Esophagus (tissue), 2 donors: ENCODE measurements around the gene RALGAPA2. TPM values are rescaled to one million over a fixed set of nuclear protein-coding genes. Genes with fewer than 3 reads are reported as not detected.

Source experiments
- H3K27ac ChIP-seq, 2 donors: one replicate each; pipeline ENCODE4 v1.5.1; 2013; ENCODE audit warnings: low read depth in 2 of 2, mild to moderate bottlenecking in 2 of 2, inconsistent platforms in 1 of 2, low read length in 1 of 2, moderate library complexity in 1 of 2
- H3K27me3 ChIP-seq, 2 donors: one replicate each; pipeline ENCODE4 v1.6.1; 2013; ENCODE audit warnings: low read length in 2 of 2, control low read depth in 1 of 2, mild to moderate bottlenecking in 1 of 2; ENCODE audit not compliant: insufficient read depth in 2 of 2, control insufficient read depth in 1 of 2
- H3K36me3 ChIP-seq, 2 donors: one replicate each; pipeline ENCODE4 v1.6.1; 2013; ENCODE audit warnings: low read length in 1 of 2; ENCODE audit not compliant: control insufficient read depth in 2 of 2, insufficient read depth in 2 of 2
- H3K4me1 ChIP-seq, 2 donors: one replicate each; pipeline ENCODE4 v1.6.1; 2013; ENCODE audit warnings: low read length in 1 of 2; ENCODE audit not compliant: control insufficient read depth in 2 of 2, insufficient read depth in 2 of 2
- H3K4me3 ChIP-seq, 2 donors: one replicate each; pipeline ENCODE4 v1.5.1; 2013; ENCODE audit warnings: low read length in 2 of 2, mild to moderate bottlenecking in 2 of 2, low read depth in 1 of 2, moderate library complexity in 1 of 2
- H3K9me3 ChIP-seq, 2 donors: one replicate each; pipeline ENCODE4 v1.6.1; 2013; ENCODE audit warnings: mild to moderate bottlenecking in 2 of 2, low read depth in 1 of 2, low read length in 1 of 2, moderate library complexity in 1 of 2; ENCODE audit not compliant: control insufficient read depth in 2 of 2, insufficient read depth in 1 of 2
- WGBS, 2 donors: extraction: QIAGEN DNeasy Blood & Tissue Kit; methylation state at CpG; one replicate each; pipeline ENCODE4 v1.1.7; 2013; 5-methylcytosine and 5-hydroxymethylcytosine counted together
- polyA plus RNA-seq, 2 donors: library from polyadenylated mRNA; stranded (reverse); fragments of 200-250 nt; gene quantifications; one replicate each; pipeline ENCODE4 v1.2.3, GENCODE V29; 2013
- donor health status: healthy with polysubstance abuse.
- donor health status: Bipolar disorder and iron deficiency.

RALGAPA2 gene
- polyA plus RNA-seq, 2 donors = 3.5 to 3.7 TPM

DNA sequence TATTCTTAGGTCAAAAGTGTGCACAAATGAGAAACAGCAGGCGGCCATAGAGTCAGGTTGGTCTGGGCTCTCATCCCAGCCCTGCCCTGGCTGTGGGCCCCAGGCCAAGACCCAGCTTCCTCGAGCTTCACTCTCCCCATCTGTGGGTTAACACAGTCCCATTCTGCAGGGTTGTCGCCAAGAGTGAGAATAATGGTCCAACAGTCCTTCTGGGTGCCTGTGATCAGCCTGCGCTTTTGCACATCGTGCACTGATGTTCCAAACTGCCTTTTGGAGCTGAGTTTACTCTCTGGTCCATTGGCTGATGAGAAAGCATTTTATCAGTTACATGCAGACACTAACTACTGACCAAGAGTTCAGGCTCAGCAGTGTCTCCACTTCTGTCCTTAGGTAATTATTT lies 261.9 kb downstream of the RALGAPA2 start:
- Histone ChIP-seq H3K36me3 (no peaks in the 10 kb centered on the region), H3K4me3 (no peak overlapping the region), H3K27ac (no peak overlapping the region), H3K27me3 (no peaks in the 10 kb centered on the region), H3K9me3 (no peaks in the 10 kb centered on the region), H3K4me1 (peaks cover 3 to 10% of the 10 kb centered on the region in 2 donors)
- WGBS, 2 donors = 60% methylated on average over 5 of the region's 5 CpGs

DNA sequence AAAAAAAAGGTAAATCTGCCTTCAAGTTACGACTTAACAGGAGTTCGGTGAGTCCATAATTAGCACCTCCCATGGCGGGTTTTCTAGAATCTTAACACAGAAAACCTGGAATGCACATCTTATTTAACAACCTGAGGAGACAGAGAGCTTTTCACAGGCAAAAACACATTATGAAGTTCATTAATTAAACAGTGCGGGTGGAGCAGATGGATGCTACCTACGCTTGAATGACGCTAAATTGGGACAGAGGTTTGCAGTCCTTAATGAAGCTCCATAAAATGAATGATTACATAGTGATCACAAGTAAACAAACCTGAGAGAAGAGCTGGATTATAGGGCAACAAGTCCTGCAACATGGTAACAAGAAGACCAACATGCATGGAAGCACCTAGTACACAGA lies 263.6 kb downstream of the RALGAPA2 start:
- H3K27ac ChIP-seq = no peak overlapping the region
- H3K36me3 ChIP-seq = no peaks in the 10 kb centered on the region
- no peak overlapping the region for H3K4me3 ChIP-seq
- H3K27me3 ChIP-seq = no peaks in the 10 kb centered on the region
- WGBS, 2 donors = 95 to 98% methylated on average over 6 of the region's 6 CpGs
- H3K9me3 ChIP-seq = no peaks in the 10 kb centered on the region
- H3K4me1 ChIP-seq = peaks cover 3 to 10% of the 10 kb centered on the region in 2 donors

- H3K4me3 ChIP-seq = no peak overlapping the region
Observed at GRCh38 chr20:20447196-20447595, 265.2 kb downstream of the RALGAPA2 start.

GRCh38 chr20:20446425-20447015 lies 265.9 kb downstream of the RALGAPA2 start:
- H3K27me3 ChIP-seq = no peaks in the 10 kb centered on the region
- WGBS, 2 donors = 87 to 88% methylated on average over 5 of the region's 5 CpGs
- peaks cover 0 to 4% of the 10 kb centered on the region in 2 donors for H3K4me1 ChIP-seq
- H3K36me3 ChIP-seq = no peaks in the 10 kb centered on the region
- H3K27ac ChIP-seq = no peak overlapping the region
- no peak overlapping the region for H3K4me3 ChIP-seq
- no peaks in the 10 kb centered on the region for H3K9me3 ChIP-seq

More at GRCh38 chr20:20447196-20447595, 265.2 kb downstream of the RALGAPA2 start:
- H3K9me3 ChIP-seq = no peaks in the 10 kb centered on the region
- WGBS, 2 donors = 68 to 77% methylated on average over 2 of the region's 2 CpGs
- H3K27me3 ChIP-seq = no peaks in the 10 kb centered on the region
- H3K4me1 ChIP-seq = peaks cover 0 to 4% of the 10 kb centered on the region in 2 donors
- no peak overlapping the region for H3K27ac ChIP-seq
- no peaks in the 10 kb centered on the region for H3K36me3 ChIP-seq

GRCh38 chr20:20446001-20446400 lies 266.4 kb downstream of the RALGAPA2 start:
- Histone ChIP-seq H3K4me1 (peaks cover 0 to 4% of the 10 kb centered on the region in 2 donors), H3K9me3 (no peaks in the 10 kb centered on the region), H3K27me3 (no peaks in the 10 kb centered on the region), H3K36me3 (peaks cover 0 to 4% of the 10 kb centered on the region in 2 donors), H3K4me3 (no peak overlapping the region), H3K27ac (no peak overlapping the region)

DNA sequence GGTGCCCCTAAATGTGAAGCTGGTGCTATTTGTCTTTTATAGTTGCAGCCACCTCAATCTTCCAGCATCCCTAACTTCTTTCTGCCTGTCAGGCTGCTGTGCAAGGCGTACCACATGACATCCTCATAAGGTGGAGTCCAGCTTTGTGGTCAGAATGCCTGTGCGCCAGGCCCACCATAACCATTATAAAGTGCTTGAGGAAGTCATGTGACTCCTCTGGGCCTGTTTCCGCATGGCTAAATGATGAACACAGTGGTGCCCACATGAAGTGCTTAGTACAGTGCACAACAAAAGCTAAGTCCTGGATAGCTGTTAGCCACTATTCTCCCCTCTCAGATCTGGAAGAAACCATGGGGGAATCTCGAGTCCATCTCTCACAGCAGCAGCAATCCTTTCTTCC lies 268.9 kb downstream of the RALGAPA2 start:
- 90 to 92% methylated on average over 4 of the region's 4 CpGs for WGBS, 2 donors
- Histone ChIP-seq H3K9me3 (no peaks in the 10 kb centered on the region), H3K27ac (no peak overlapping the region), H3K36me3 (peaks cover 0 to 4% of the 10 kb centered on the region in 2 donors), H3K27me3 (no peaks in the 10 kb centered on the region), H3K4me3 (no peak overlapping the region), H3K4me1 (no peaks in the 10 kb centered on the region)

GRCh38 chr20:20442466-20442865 lies 270.0 kb downstream of the RALGAPA2 start:
- H3K9me3 ChIP-seq = no peaks in the 10 kb centered on the region
- no peak overlapping the region for H3K4me3 ChIP-seq
- H3K27me3 ChIP-seq = no peaks in the 10 kb centered on the region
- WGBS, 2 donors = 84 to 86% methylated on average over 2 of the region's 2 CpGs
- H3K27ac ChIP-seq = no peak overlapping the region
- H3K36me3 ChIP-seq = peaks cover 0 to 7% of the 10 kb centered on the region in 2 donors
- no peaks in the 10 kb centered on the region for H3K4me1 ChIP-seq

DNA sequence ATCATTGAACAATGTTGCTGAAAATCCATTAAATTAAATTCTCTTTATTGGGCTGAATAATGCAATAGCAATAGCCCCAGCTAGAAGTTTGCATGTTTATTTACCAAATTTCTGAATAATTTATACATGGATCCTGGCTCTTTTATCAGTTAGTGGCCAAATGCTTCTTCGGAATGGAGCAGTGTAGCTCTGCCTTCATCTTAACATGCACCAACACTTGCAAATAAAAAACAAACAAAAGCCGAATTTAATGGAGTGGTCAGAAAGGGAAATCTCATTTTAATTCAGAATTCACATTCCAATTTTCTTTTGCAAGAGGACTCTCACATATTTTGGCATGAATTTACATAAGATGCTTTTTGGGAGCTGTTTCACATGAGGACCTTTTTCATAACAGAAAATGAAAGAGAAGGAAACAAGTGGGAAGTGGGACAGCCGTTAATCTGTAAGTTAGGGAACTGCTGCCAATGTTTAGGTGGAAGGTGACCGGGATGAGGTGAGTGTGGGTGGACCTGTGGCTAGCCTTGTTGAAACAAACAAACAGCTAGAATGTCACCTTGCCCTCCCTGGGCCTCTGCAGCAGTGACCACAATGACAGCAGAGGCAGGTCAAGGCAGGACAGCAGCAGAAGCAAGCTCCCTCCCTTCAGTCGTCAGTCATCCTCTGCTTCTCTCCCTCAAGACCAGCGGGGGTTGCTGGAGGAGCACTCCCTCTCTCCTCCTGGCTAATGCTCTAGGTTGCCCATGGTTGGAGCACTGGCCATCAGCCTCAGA lies 271.4 kb downstream of the RALGAPA2 start:
- WGBS, 2 donors = 54 to 65% methylated on average over 6 of the region's 6 CpGs
- Histone ChIP-seq H3K27ac (no peak overlapping the region), H3K9me3 (no peaks in the 10 kb centered on the region), H3K36me3 (peaks cover 0 to 13% of the 10 kb centered on the region in 2 donors), H3K4me3 (no peak overlapping the region), H3K4me1 (no peaks in the 10 kb centered on the region), H3K27me3 (no peaks in the 10 kb centered on the region)

GRCh38 chr20:20440481-20440880 lies 272.0 kb downstream of the RALGAPA2 start:
- Histone ChIP-seq H3K9me3 (no peaks in the 10 kb centered on the region), H3K27me3 (no peaks in the 10 kb centered on the region), H3K27ac (no peak overlapping the region), H3K36me3 (peaks cover 0 to 13% of the 10 kb centered on the region in 2 donors), H3K4me3 (no peak overlapping the region), H3K4me1 (no peaks in the 10 kb centered on the region)
- 75 to 79% methylated on average over 16 of the region's 16 CpGs for WGBS, 2 donors
